Adipocyte (in vitro differentiated cells): ENCODE results near the gene RIC1.
A peak's percentile ranks its signal among the peaks of the same experiment; 100 is the strongest.

Source experiments
- DNase-seq: peaks from one replicate; pipeline ENCODE4 v3.0.0-alpha.2; 2015; ENCODE audit warnings: low read depth
- H3K27me3 ChIP-seq: replicated peaks from 2 replicates; pipeline ENCODE4 v1.7.0; 2013; ENCODE audit warnings: mild to moderate bottlenecking, low read length, moderate library complexity; ENCODE audit not compliant: control insufficient read depth, insufficient read depth
- H3K36me3 ChIP-seq: 2 replicates; pipeline ENCODE4 v1.7.0; 2013; ENCODE audit warnings: low read length, mild to moderate bottlenecking, moderate library complexity; ENCODE audit not compliant: control insufficient read depth, insufficient read depth, severe bottlenecking
- H3K4me1 ChIP-seq: 2 replicates; pipeline ENCODE4 v1.7.0; 2013; ENCODE audit warnings: mild to moderate bottlenecking, low read length, moderate library complexity; ENCODE audit not compliant: control insufficient read depth, insufficient read depth
- H3K4me3 ChIP-seq: 2 replicates; pipeline ENCODE4 v1.7.0; 2013; ENCODE audit warnings: mild to moderate bottlenecking, low read length, moderate library complexity
- H3K9ac ChIP-seq: 2 replicates; pipeline ENCODE4 v1.7.0; 2013; ENCODE audit warnings: mild to moderate bottlenecking, low read length, moderate library complexity
- H3K9me3 ChIP-seq: 2 replicates; pipeline ENCODE4 v1.7.0; 2013; ENCODE audit warnings: mild to moderate bottlenecking, low read length, moderate library complexity; ENCODE audit not compliant: control insufficient read depth

RIC1 gene

DNA sequence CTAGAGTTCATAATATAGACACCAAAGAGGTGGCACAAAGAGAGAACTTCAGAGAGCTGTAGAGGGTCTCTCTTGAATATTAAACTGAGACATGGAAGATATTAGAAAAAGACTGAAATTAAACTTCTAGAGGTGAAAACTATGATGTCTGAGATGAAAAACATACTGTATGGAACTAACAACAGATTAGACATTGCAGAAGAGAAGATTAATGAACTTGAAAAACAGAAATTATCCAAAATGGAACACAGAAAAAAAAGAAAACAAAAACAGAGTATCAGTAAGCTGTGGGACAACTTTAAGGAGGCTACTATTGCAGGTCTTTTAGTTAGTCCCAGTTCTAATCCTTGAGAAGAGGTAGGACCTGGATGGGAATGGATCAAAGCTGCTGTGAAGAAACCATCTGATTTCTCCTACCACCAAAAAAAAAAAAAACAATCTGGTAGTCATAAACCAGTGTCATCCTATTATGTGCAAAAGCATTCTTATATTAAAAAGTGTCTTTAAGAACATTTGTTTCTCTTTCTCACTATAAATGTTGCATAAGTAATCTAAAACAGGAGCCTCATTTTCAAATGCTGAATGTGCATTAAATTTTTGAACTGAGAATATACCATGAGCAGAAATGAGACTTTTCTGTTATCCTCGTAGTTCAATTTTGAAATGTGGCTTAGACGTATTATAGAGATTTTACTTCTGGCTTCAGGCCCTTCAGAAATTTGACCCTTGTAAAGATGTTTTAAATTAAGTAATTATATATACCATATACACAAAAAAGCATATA, 107.8 kb downstream of the RIC1 start:
- no peaks in the 10 kb centered on the region for H3K27me3 ChIP-seq
- peaks cover 55% of the 10 kb centered on the region for H3K36me3 ChIP-seq
- no peaks in the 10 kb centered on the region for H3K9me3 ChIP-seq
- no peaks in the 10 kb centered on the region for H3K4me1 ChIP-seq
- DNase-seq = no peak
- H3K4me3 ChIP-seq = no peak overlapping the region
- no peak overlapping the region for H3K9ac ChIP-seq

- no peak overlapping the region for H3K9ac ChIP-seq
- peaks cover 80% of the 10 kb centered on the region for H3K36me3 ChIP-seq
- DNase-seq = no peak
- no peaks in the 10 kb centered on the region for H3K27me3 ChIP-seq
- H3K4me1 ChIP-seq = peaks cover 4% of the 10 kb centered on the region
- no peaks in the 10 kb centered on the region for H3K9me3 ChIP-seq
- H3K4me3 ChIP-seq = no peak overlapping the region
Observed at GRCh38 chr9:5743109-5743508, 114.2 kb downstream of the RIC1 start.

- Histone ChIP-seq H3K9ac (no peak overlapping the region), H3K27me3 (no peaks in the 10 kb centered on the region), H3K4me3 (no peak overlapping the region), H3K36me3 (peaks cover 65% of the 10 kb centered on the region), H3K9me3 (no peaks in the 10 kb centered on the region), H3K4me1 (no peaks in the 10 kb centered on the region)
- no peak for DNase-seq
Observed at GRCh38 chr9:5748438-5748837, 119.5 kb downstream of the RIC1 start.

DNA sequence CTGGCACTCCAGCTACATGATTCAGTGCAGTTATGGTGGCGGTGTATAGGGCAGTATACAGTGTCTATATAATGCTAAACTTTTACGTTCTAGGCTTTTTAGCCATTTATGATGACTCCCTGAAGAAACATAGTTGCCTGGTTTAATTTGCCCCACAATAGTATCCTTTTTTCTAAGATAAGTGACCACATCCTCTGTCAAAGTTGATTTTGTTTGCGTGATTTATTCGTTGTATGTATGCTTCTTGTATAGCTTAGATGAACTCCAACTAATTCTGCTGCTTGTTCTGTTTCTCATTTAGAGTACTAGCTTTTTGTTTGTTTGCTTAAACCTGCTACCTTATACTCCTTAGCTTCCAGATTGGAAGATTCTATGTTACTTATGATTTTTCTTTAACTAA, 120.4 kb downstream of the RIC1 start:
- Histone ChIP-seq H3K27me3 (no peaks in the 10 kb centered on the region), H3K9me3 (no peaks in the 10 kb centered on the region), H3K4me1 (no peaks in the 10 kb centered on the region), H3K9ac (no peak overlapping the region), H3K4me3 (no peak overlapping the region), H3K36me3 (peaks cover 64% of the 10 kb centered on the region)
- no peak for DNase-seq

GRCh38 chr9:5750569-5750968, 121.7 kb downstream of the RIC1 start:
- Histone ChIP-seq H3K4me1 (no peaks in the 10 kb centered on the region), H3K4me3 (no peak overlapping the region), H3K9ac (no peak overlapping the region), H3K9me3 (no peaks in the 10 kb centered on the region), H3K27me3 (no peaks in the 10 kb centered on the region), H3K36me3 (peaks cover 62% of the 10 kb centered on the region)
- no peak for DNase-seq

DNA sequence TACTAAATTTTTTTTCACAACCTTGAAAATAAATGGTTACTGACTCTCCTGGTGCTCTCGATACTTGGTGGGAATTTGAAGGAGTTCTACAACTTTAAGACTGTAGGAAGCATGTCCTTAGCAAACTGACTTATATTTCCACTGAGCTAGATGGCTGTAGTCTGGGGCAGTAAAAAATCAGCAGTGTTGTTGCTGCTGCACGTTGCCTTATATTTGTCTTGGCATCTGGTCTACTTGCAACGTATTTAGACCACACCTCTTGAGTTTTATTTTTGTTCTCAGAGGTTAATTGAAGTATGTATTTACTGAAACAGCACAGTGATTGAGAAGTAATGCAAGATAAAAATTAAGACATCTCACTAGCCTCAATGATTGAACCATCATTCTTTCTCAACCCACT, 127.7 kb downstream of the RIC1 start:
- H3K9me3 ChIP-seq = no peaks in the 10 kb centered on the region
- no peaks in the 10 kb centered on the region for H3K27me3 ChIP-seq
- no peak overlapping the region for H3K4me3 ChIP-seq
- H3K36me3 ChIP-seq = peaks cover 65% of the 10 kb centered on the region
- no peaks in the 10 kb centered on the region for H3K4me1 ChIP-seq
- DNase-seq = no peak
- no peak overlapping the region for H3K9ac ChIP-seq

DNA sequence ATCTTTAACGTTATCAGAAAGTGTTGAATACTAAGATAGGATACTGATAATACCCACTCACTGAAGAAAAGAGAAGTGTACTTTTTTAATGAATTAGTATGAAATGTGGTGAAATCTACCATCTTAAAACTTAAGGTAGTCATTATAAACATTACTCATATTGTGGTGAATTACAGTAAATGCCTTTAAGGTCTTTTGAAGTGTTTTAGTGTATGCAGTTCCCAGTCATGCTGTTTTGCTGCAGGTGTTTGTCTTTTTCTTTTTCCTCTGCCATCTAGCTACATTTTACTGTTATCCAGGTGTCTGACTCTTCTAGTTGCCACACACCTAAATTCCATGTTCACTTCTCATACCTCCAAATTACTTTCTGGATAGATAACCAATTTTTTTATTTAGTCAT, 131.4 kb downstream of the RIC1 start:
- peaks cover 85% of the 10 kb centered on the region for H3K36me3 ChIP-seq
- H3K4me1 ChIP-seq = no peaks in the 10 kb centered on the region
- H3K9me3 ChIP-seq = no peaks in the 10 kb centered on the region
- no peaks in the 10 kb centered on the region for H3K27me3 ChIP-seq
- DNase-seq = no peak
- H3K9ac ChIP-seq = no peak overlapping the region
- no peak overlapping the region for H3K4me3 ChIP-seq

GRCh38 chr9:5762421-5762820, 133.5 kb downstream of the RIC1 start:
- Histone ChIP-seq H3K36me3 (peaks cover 86% of the 10 kb centered on the region), H3K4me3 (no peak overlapping the region)

DNA sequence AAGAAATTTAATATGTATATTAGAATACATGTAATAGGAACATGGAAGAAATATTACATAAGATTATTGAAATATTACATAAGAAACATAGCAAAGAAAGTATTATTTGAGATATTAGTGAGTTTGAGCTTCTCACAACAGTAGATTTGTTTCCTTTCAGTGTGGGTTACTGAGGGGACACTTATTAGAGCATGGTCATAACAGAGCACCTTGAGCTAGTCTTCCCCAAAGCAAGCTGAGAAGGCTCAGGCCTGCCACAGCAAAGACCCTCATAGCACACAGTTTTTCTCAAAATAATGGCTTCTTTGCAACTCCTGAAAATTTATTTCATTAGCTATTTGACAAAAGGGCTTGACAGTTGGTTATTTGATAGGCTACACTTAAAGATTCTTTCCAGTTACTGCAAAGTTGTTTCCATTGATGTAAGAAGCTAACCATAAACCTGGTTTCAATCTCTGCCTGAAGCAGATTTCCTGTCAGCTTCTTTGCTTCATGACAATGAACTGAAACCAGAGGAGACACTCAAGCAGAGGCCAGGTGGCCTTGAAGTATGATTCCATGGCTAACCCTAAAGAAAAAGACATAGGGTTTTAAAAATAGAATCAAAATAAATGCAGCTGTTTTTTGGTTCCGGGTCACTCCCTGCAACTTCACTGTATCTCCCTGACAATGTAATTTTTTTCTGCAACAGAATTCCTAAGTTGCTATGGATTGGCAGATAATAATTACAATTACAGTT, 135.4 kb downstream of the RIC1 start:
- Histone ChIP-seq H3K27me3 (no peaks in the 10 kb centered on the region), H3K9me3 (no peaks in the 10 kb centered on the region), H3K4me3 (no peak overlapping the region), H3K4me1 (no peaks in the 10 kb centered on the region), H3K36me3 (peaks cover 87% of the 10 kb centered on the region), H3K9ac (no peak overlapping the region)
- DNase-seq = no peak

More at GRCh38 chr9:5762421-5762820, 133.5 kb downstream of the RIC1 start:
- H3K27me3 ChIP-seq = no peaks in the 10 kb centered on the region
- H3K9me3 ChIP-seq = no peaks in the 10 kb centered on the region
- no peaks in the 10 kb centered on the region for H3K4me1 ChIP-seq
- no peak overlapping the region for H3K9ac ChIP-seq
- DNase-seq = no peak

GRCh38 chr9:5767968-5768932, 139.3 kb downstream of the RIC1 start:
- H3K9ac ChIP-seq = no peak overlapping the region
- DNase-seq = peak; percentile 25
- H3K4me3 ChIP-seq = no peak overlapping the region
- H3K27me3 ChIP-seq = no peaks in the 10 kb centered on the region
- H3K4me1 ChIP-seq = no peaks in the 10 kb centered on the region
- H3K36me3 ChIP-seq = peaks cover 97% of the 10 kb centered on the region
- no peaks in the 10 kb centered on the region for H3K9me3 ChIP-seq
